Measurements from ENCODE around the gene GJD3. TPM values are rescaled to one million over a fixed set of nuclear protein-coding genes. Genes with fewer than 3 reads are reported as not detected.

The GJD3 gene
- total and polyA plus RNA-seq, 2 experiments from 2014 or later, result 1.4 TPM; not detected in 1

GRCh38 chr17:40349895-40350688 lies 14.4 kb downstream of the GJD3 start:
- peaks cover 6% of the 10 kb centered on the region; the same call in 1 of the 2 replicates for H4K20me1 ChIP-seq (replicated peaks; ENCODE audit: insufficient read depth)
- Mint-ChIP-seq H3K27ac (no peak overlapping the region), H3K9me3 (no peaks in the 10 kb centered on the region), H3K27me3 (ENCODE audit: insufficient read depth, low read depth, poor library complexity) (peaks cover 41% of the 10 kb centered on the region), H3K4me3 (peak overlapping the region; percentile 24; the same call in 1 of the 3 replicates), H3K4me1 (peaks cover 88% of the 10 kb centered on the region), H3K36me3 (ENCODE audit: low read depth) (peaks cover 38% of the 10 kb centered on the region)
- peak overlapping the region; percentile 71 for H3K4me2 ChIP-seq
- peaks cover 70% of the 10 kb centered on the region for H3K4me1 ChIP-seq (ENCODE audit: insufficient read depth)
- H2AFZ ChIP-seq, result no peak overlapping the region
- H3K27me3 ChIP-seq (ENCODE audit: insufficient read depth), result peaks cover 26% of the 10 kb centered on the region
- DNase-seq (ENCODE audit: low spot score) (peak; percentile 72), ATAC-seq (no peak)
- H3F3A ChIP-seq (replicated peaks; ENCODE audit: low read depth), result peaks cover 13% of the 10 kb centered on the region
- no peaks in the 10 kb centered on the region for H3K79me2 ChIP-seq (replicated peaks; ENCODE audit: insufficient read depth)
- H3K4me3 ChIP-seq, result no peak overlapping the region; the same call in 1 of the 2 replicates
- TF ChIP-seq ZNF331 (CRISPR knock-in tag; IDR thresholded peaks at IDR 0.05; ENCODE audit: low read depth) (no peak), CREB1 (CRISPR knock-in tag; IDR thresholded peaks at IDR 0.05; ENCODE audit: low read depth) (peak; percentile 52; the same call in 1 of the 2 replicates)
- H3K27ac ChIP-seq (ENCODE audit: low read depth), result no peak overlapping the region
- H3K36me3 ChIP-seq (ENCODE audit: insufficient read depth), result no peaks in the 10 kb centered on the region
- no peaks in the 10 kb centered on the region for H3K9me2 ChIP-seq (ENCODE audit: insufficient read depth)

- peaks cover 17% of the 10 kb centered on the region for H3F3A ChIP-seq (replicated peaks; ENCODE audit: low read depth)
- H3K36me3 ChIP-seq (ENCODE audit: insufficient read depth), result no peaks in the 10 kb centered on the region
- no peak overlapping the region for H3K4me2 ChIP-seq
- no peaks in the 10 kb centered on the region for H3K9me3 Mint-ChIP-seq
- DNase-seq (ENCODE audit: low spot score) (no peak), ATAC-seq (no peak)
- H3K4me1 Mint-ChIP-seq, result peaks cover 88% of the 10 kb centered on the region
- no peak overlapping the region; the same call in 2 of the 3 replicates for H3K4me3 Mint-ChIP-seq
- no peaks in the 10 kb centered on the region; the same call in 1 of the 2 replicates for H3K79me2 ChIP-seq (replicated peaks; ENCODE audit: insufficient read depth)
- no peak overlapping the region for H3K27ac ChIP-seq (ENCODE audit: low read depth)
- no peak overlapping the region for H3K27ac Mint-ChIP-seq
- H3K27me3 ChIP-seq (ENCODE audit: insufficient read depth), result peaks cover 30% of the 10 kb centered on the region
- no peak overlapping the region for H3K4me3 ChIP-seq
- H3K27me3 Mint-ChIP-seq (ENCODE audit: insufficient read depth, low read depth, poor library complexity), result peaks cover 45% of the 10 kb centered on the region
- peaks cover 6% of the 10 kb centered on the region; the same call in 1 of the 2 replicates for H4K20me1 ChIP-seq (replicated peaks; ENCODE audit: insufficient read depth)
- H3K36me3 Mint-ChIP-seq (ENCODE audit: low read depth), result peaks cover 33% of the 10 kb centered on the region
- no peak overlapping the region for H2AFZ ChIP-seq
- no peaks in the 10 kb centered on the region for H3K9me2 ChIP-seq (ENCODE audit: insufficient read depth)
- peaks cover 69% of the 10 kb centered on the region for H3K4me1 ChIP-seq (ENCODE audit: insufficient read depth)
- TF ChIP-seq NANOG (IDR thresholded peaks at IDR 0.05; ENCODE audit: borderline replicate concordance), result no peak
- no peak for TF ChIP-seq STAT1 (IDR thresholded peaks at IDR 0.05; ENCODE audit: unreplicated experiment)
- TF ChIP-seq ZNF114 (CRISPR knock-in tag; IDR thresholded peaks at IDR 0.05), result no peak
- TF ChIP-seq ETS1 (IDR thresholded peaks at IDR 0.05), result no peak
- TF ChIP-seq POLR2AphosphoS5 (IDR thresholded peaks at IDR 0.05; ENCODE audit: low read depth), result no peak
- TF ChIP-seq EZH2phosphoT487 (IDR thresholded peaks at IDR 0.05; ENCODE audit: unreplicated experiment), result no peak
- no peak for TF ChIP-seq EZH2 (IDR thresholded peaks at IDR 0.05; ENCODE audit: low read depth, unreplicated experiment)
- no peak for TF ChIP-seq ZNF331 (CRISPR knock-in tag; IDR thresholded peaks at IDR 0.05; ENCODE audit: low read depth)
- TF ChIP-seq CREB1 (CRISPR knock-in tag; IDR thresholded peaks at IDR 0.05; ENCODE audit: low read depth), result no peak
- no peak for TF ChIP-seq ZNF462 (CRISPR knock-in tag; IDR thresholded peaks at IDR 0.05)
- TF ChIP-seq CTCF (conservative IDR thresholded peaks at IDR 0.05; ENCODE audit: low read depth in 2 of 2), result no peak; a peak in 1 of 4 replicates
Observed at GRCh38 chr17:40349477-40349894, 15.1 kb downstream of the GJD3 start.

Data from GM23338 (cell line).